ENCODE measurements around the gene AQP1.

DNA sequence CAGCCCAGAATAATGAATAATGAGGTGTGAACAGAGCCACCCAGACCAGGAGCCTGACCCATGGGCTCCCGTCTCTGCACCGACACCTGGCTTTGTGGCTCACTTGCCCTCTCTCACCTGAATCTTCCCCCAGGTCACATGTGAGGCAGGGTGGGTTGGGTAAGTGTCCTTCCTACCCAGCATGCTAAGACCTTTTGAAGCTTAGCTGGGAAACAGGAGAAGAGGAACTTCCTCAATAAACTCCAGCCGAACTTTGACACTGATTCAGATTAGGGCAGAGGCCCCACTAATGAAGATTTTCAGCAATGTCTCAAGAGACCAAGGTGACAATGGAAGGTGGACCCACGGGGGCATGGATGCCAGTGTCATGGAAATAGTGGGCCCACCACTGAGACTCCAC is 46.6 kb upstream of the AQP1 start:
- TF ChIP-seq, protein P1, sequence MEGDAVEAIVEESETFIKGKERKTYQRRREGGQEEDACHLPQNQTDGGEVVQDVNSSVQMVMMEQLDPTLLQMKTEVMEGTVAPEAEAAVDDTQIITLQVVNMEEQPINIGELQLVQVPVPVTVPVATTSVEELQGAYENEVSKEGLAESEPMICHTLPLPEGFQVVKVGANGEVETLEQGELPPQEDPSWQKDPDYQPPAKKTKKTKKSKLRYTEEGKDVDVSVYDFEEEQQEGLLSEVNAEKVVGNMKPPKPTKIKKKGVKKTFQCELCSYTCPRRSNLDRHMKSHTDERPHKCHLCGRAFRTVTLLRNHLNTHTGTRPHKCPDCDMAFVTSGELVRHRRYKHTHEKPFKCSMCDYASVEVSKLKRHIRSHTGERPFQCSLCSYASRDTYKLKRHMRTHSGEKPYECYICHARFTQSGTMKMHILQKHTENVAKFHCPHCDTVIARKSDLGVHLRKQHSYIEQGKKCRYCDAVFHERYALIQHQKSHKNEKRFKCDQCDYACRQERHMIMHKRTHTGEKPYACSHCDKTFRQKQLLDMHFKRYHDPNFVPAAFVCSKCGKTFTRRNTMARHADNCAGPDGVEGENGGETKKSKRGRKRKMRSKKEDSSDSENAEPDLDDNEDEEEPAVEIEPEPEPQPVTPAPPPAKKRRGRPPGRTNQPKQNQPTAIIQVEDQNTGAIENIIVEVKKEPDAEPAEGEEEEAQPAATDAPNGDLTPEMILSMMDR (IDR thresholded peaks at IDR 0.05; ENCODE audit: poor library complexity, severe bottlenecking): no peak
- TF ChIP-seq EP300 (conservative IDR thresholded peaks at IDR 0.05; ENCODE audit: poor library complexity, severe bottlenecking) (no peak), MXI1 (conservative IDR thresholded peaks at IDR 0.05; ENCODE audit: poor library complexity, severe bottlenecking) (no peak)
